KMS-11 (cell line): ENCODE data around the gene SLC22A23.
A peak's percentile ranks its signal among the peaks of the same experiment; 100 is the strongest.

Experiments
- H2AFZ ChIP-seq: fragments of 200-600 bp; sonication (generic); 2 replicates; pipeline ENCODE4 v1.6.1; 2016; ENCODE audit warnings: antibody characterized with exemption, mixed run types, low read depth
- H3K27ac ChIP-seq: fragments of 200-600 bp; sonication (generic); 2 replicates; pipeline ENCODE4 v1.6.1; 2016; ENCODE audit warnings: mild to moderate bottlenecking, mixed run types
- H3K27me3 ChIP-seq: fragments of 200-600 bp; sonication (generic); 2 replicates; pipeline ENCODE4 v1.6.1; 2017; ENCODE audit warnings: mild to moderate bottlenecking, low read depth, mixed run types, moderate library complexity; ENCODE audit not compliant: insufficient read depth
- H3K36me3 ChIP-seq: fragments of 200-600 bp; sonication (generic); 2 replicates; pipeline ENCODE4 v1.6.1; 2017; ENCODE audit warnings: mild to moderate bottlenecking, mixed run types; ENCODE audit not compliant: insufficient read depth
- H3K4me1 ChIP-seq: fragments of 200-600 bp; sonication (generic); 2 replicates; pipeline ENCODE4 v1.6.1; 2016; ENCODE audit warnings: mild to moderate bottlenecking, low read depth, mixed run types; ENCODE audit not compliant: poor library complexity, severe bottlenecking
- H3K4me2 ChIP-seq: fragments of 200-600 bp; sonication (generic); 2 replicates; pipeline ENCODE4 v1.7.0; 2016; ENCODE audit warnings: mild to moderate bottlenecking, mixed run types
- H3K4me3 ChIP-seq: fragments of 200-600 bp; sonication (generic); IDR thresholded peaks from 2 replicates; pipeline ENCODE4 v1.6.1; 2017; ENCODE audit warnings: low read depth, low read length, mixed read lengths; ENCODE audit not compliant: insufficient read depth
- H3K79me2 ChIP-seq: fragments of 200-600 bp; sonication (generic); 2 replicates; pipeline ENCODE4 v1.6.1; 2016; ENCODE audit warnings: low read depth, mixed run types; ENCODE audit not compliant: insufficient read depth
- H3K9ac ChIP-seq: fragments of 200-600 bp; sonication (generic); 2 replicates; pipeline ENCODE4 v1.6.1; 2016; ENCODE audit warnings: mild to moderate bottlenecking, mixed run types
- H4K20me1 ChIP-seq: fragments of 200-600 bp; sonication (generic); 2 replicates; pipeline ENCODE4 v1.6.1; 2016; ENCODE audit warnings: mild to moderate bottlenecking, mixed run types; ENCODE audit not compliant: insufficient read depth
- TF ChIP-seq, protein P1 (sequence below): fragments of 200-600 bp; sonication (generic); conservative IDR thresholded peaks from 2 replicates; pipeline ENCODE4 v1.6.1; 2017; ENCODE audit warnings: low read depth, mild to moderate bottlenecking, antibody characterized with exemption, low read length, moderate library complexity, mixed read lengths

Gene SLC22A23

GRCh38 chr6:3406362-3406821, 50.5 kb downstream of the SLC22A23 start:
- no peaks in the 10 kb centered on the region for H3K27me3 ChIP-seq
- H3K9ac ChIP-seq = peak overlapping the region; percentile 31; the same call in 1 of the 2 replicates
- peak overlapping the region; percentile 6; the same call in 1 of the 2 replicates for H2AFZ ChIP-seq
- H3K4me2 ChIP-seq = peak overlapping the region; percentile 63
- no peak overlapping the region for H3K4me3 ChIP-seq
- TF ChIP-seq, protein P1, sequence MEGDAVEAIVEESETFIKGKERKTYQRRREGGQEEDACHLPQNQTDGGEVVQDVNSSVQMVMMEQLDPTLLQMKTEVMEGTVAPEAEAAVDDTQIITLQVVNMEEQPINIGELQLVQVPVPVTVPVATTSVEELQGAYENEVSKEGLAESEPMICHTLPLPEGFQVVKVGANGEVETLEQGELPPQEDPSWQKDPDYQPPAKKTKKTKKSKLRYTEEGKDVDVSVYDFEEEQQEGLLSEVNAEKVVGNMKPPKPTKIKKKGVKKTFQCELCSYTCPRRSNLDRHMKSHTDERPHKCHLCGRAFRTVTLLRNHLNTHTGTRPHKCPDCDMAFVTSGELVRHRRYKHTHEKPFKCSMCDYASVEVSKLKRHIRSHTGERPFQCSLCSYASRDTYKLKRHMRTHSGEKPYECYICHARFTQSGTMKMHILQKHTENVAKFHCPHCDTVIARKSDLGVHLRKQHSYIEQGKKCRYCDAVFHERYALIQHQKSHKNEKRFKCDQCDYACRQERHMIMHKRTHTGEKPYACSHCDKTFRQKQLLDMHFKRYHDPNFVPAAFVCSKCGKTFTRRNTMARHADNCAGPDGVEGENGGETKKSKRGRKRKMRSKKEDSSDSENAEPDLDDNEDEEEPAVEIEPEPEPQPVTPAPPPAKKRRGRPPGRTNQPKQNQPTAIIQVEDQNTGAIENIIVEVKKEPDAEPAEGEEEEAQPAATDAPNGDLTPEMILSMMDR = no peak
- H3K27ac ChIP-seq = peak overlapping the region; percentile 76
- no peaks in the 10 kb centered on the region for H3K36me3 ChIP-seq
- H3K79me2 ChIP-seq = no peaks in the 10 kb centered on the region
- H3K4me1 ChIP-seq = peaks cover 58% of the 10 kb centered on the region
- no peaks in the 10 kb centered on the region for H4K20me1 ChIP-seq

GRCh38 chr6:3405679-3406078, 51.2 kb downstream of the SLC22A23 start:
- TF ChIP-seq, protein P1 = no peak
- H3K27ac ChIP-seq = peak overlapping the region; percentile 76
- H3K4me2 ChIP-seq = peak overlapping the region; percentile 63
- 0 out of 2 replicates have a peak overlapping the region, but pooled peaks have one; percentile 6 for H2AFZ ChIP-seq
- H3K27me3 ChIP-seq = no peaks in the 10 kb centered on the region
- no peaks in the 10 kb centered on the region for H3K79me2 ChIP-seq
- peaks cover 51% of the 10 kb centered on the region for H3K4me1 ChIP-seq
- peak overlapping the region; percentile 31; the same call in 1 of the 2 replicates for H3K9ac ChIP-seq
- H3K36me3 ChIP-seq = no peaks in the 10 kb centered on the region
- no peaks in the 10 kb centered on the region for H4K20me1 ChIP-seq
- no peak overlapping the region for H3K4me3 ChIP-seq

- Histone ChIP-seq H4K20me1 (no peaks in the 10 kb centered on the region), H3K4me1 (peaks cover 50% of the 10 kb centered on the region), H2AFZ (no peak overlapping the region), H3K4me2 (peak overlapping the region; percentile 63), H3K36me3 (no peaks in the 10 kb centered on the region), H3K9ac (peak overlapping the region; percentile 31; the same call in 1 of the 2 replicates), H3K27ac (peak overlapping the region; percentile 76), H3K79me2 (no peaks in the 10 kb centered on the region), H3K27me3 (no peaks in the 10 kb centered on the region), H3K4me3 (no peak overlapping the region)
- TF ChIP-seq, protein P1 = no peak
Observed at GRCh38 chr6:3405182-3405518, 51.7 kb downstream of the SLC22A23 start.

GRCh38 chr6:3403238-3404173, 53.3 kb downstream of the SLC22A23 start:
- Histone ChIP-seq H3K9ac (no peak overlapping the region), H2AFZ (no peak overlapping the region), H3K79me2 (no peaks in the 10 kb centered on the region), H4K20me1 (no peaks in the 10 kb centered on the region), H3K27ac (no peak overlapping the region), H3K4me3 (no peak overlapping the region), H3K4me1 (peaks cover 45% of the 10 kb centered on the region), H3K4me2 (no peak overlapping the region), H3K36me3 (no peaks in the 10 kb centered on the region), H3K27me3 (no peaks in the 10 kb centered on the region)
- TF ChIP-seq, protein P1 = no peak
